ENCODE results near the gene PWWP2B. TPM values are rescaled to one million over a fixed set of nuclear protein-coding genes. Genes with fewer than 3 reads are reported as not detected.

PWWP2B gene
- total and polyA plus RNA-seq, 2 of the 8 experiments (the other 6 are each of a cell fraction or from before 2014, with no cell fraction given), result 5.3 to 10.8 TPM

GRCh38 chr10:132355297-132355696 is 41.7 kb upstream of the PWWP2B start (continued):
- TF ChIP-seq PHF8 (conservative IDR thresholded peaks at IDR 0.05; ENCODE audit: low read depth, low read length) (no peak), SP2 (IDR thresholded peaks at IDR 0.05; ENCODE audit: low read length) (no peak), RXRA (IDR thresholded peaks at IDR 0.05; ENCODE audit: insufficient read depth, low read depth, low read length) (no peak), RBBP5 (IDR thresholded peaks at IDR 0.05; ENCODE audit: borderline replicate concordance, low read depth, low read length) (no peak)

Measured in H1 (cell line).